Osteocyte (in vitro differentiated cells): ENCODE data around the gene BTNL2. TPM values are rescaled to one million over a fixed set of nuclear protein-coding genes. Genes with fewer than 3 reads are reported as not detected.

ENCODE experiments used
- DNase-seq: peaks from one replicate; pipeline ENCODE4 v3.0.0; 2021; ENCODE audit warnings: mixed read lengths; ENCODE audit not compliant: unreplicated experiment; ENCODE audit errors: extremely low spot score
- H3K27ac Mint-ChIP-seq: one replicate; pipeline ENCODE4 v1.8.0; 2021; ENCODE audit warnings: mild to moderate bottlenecking, mixed read lengths; ENCODE audit not compliant: unreplicated experiment
- H3K27me3 Mint-ChIP-seq: one replicate; pipeline ENCODE4 v1.8.0; 2021; ENCODE audit warnings: mixed read lengths; ENCODE audit not compliant: unreplicated experiment
- H3K36me3 Mint-ChIP-seq: one replicate; pipeline ENCODE4 v1.8.0; 2021; ENCODE audit warnings: mixed read lengths; ENCODE audit not compliant: unreplicated experiment
- H3K4me1 Mint-ChIP-seq: one replicate; pipeline ENCODE4 v1.8.0; 2021; ENCODE audit warnings: mixed read lengths; ENCODE audit not compliant: unreplicated experiment
- H3K4me3 Mint-ChIP-seq: one replicate; pipeline ENCODE4 v1.8.0; 2021; ENCODE audit warnings: mild to moderate bottlenecking, moderate library complexity, mixed read lengths; ENCODE audit not compliant: unreplicated experiment
- H3K9me3 Mint-ChIP-seq: one replicate; pipeline ENCODE4 v1.8.0; 2021; ENCODE audit warnings: mixed read lengths; ENCODE audit not compliant: unreplicated experiment
- CTCF ChIP-seq: fragments of 200-600 bp; sonication (generic); IDR thresholded peaks from 2 replicates; pipeline ENCODE4 v1.5.0; 2021; ENCODE audit warnings: antibody characterized with exemption, mild to moderate bottlenecking, moderate library complexity
- long read RNA-seq: library from polyadenylated mRNA; unstranded; transcript quantifications from one replicate; pipeline ENCODE4 v2.0.0, GENCODE V29; 2021
- total RNA-seq: library from RNA; stranded (reverse); gene quantifications from 2 replicates; pipeline ENCODE4 v1.2.1, GENCODE V29; 2021

The BTNL2 gene
- not detected in 2 replicates for total RNA-seq
- long read RNA-seq: 0 reads

- H3K4me1 Mint-ChIP-seq: no peaks in the 10 kb centered on the region
- DNase-seq: no peak
- H3K27me3 Mint-ChIP-seq: peaks cover 55% of the 10 kb centered on the region
- no peaks in the 10 kb centered on the region for H3K36me3 Mint-ChIP-seq
- no peak within 1 kb of the TSS for H3K4me3 Mint-ChIP-seq
- no peaks in the 10 kb centered on the region for H3K9me3 Mint-ChIP-seq
- no peak for TF ChIP-seq CTCF
- H3K27ac Mint-ChIP-seq: no peak within 1 kb of the TSS
Observed at GRCh38 chr6:32406857-32407256, at the start of gene BTNL2. BTNL2 (minus strand) TSS chr6:32407181; CDS start chr6:32407123, 58 bp downstream.

- Mint-ChIP-seq H3K27me3 (no peaks in the 10 kb centered on the region), H3K9me3 (peaks cover 8% of the 10 kb centered on the region), H3K36me3 (no peaks in the 10 kb centered on the region), H3K4me3 (no peak overlapping the region), H3K4me1 (no peaks in the 10 kb centered on the region), H3K27ac (no peak overlapping the region)
- DNase-seq: no peak
- no peak for TF ChIP-seq CTCF
Observed at GRCh38 chr6:32449088-32449736, 42.2 kb upstream of the BTNL2 start.

GRCh38 chr6:32447932-32448331 is 41.0 kb upstream of the BTNL2 start:
- Mint-ChIP-seq H3K36me3 (no peaks in the 10 kb centered on the region), H3K4me1 (no peaks in the 10 kb centered on the region), H3K27ac (no peak overlapping the region), H3K9me3 (peaks cover 8% of the 10 kb centered on the region), H3K4me3 (no peak overlapping the region), H3K27me3 (no peaks in the 10 kb centered on the region)
- DNase-seq: no peak
- no peak for TF ChIP-seq CTCF

GRCh38 chr6:32445321-32445854 is 38.4 kb upstream of the BTNL2 start:
- H3K9me3 Mint-ChIP-seq: no peaks in the 10 kb centered on the region

More at GRCh38 chr6:32445321-32445854, 38.4 kb upstream of the BTNL2 start:
- no peaks in the 10 kb centered on the region for H3K36me3 Mint-ChIP-seq
- H3K4me1 Mint-ChIP-seq: no peaks in the 10 kb centered on the region
- H3K27me3 Mint-ChIP-seq: no peaks in the 10 kb centered on the region
- H3K4me3 Mint-ChIP-seq: no peak overlapping the region
- TF ChIP-seq CTCF: no peak
- DNase-seq: no peak
- H3K27ac Mint-ChIP-seq: no peak overlapping the region
